K562 (cell line): ENCODE results near the gene LMNTD2. TPM values are rescaled to one million over a fixed set of nuclear protein-coding genes. Genes with fewer than 3 reads are reported as not detected.
A peak's percentile ranks its signal among the peaks of the same experiment; 100 is the strongest.

ENCODE experiments used
- CBFA2T2 ChIP-seq: fragments of 450-650 bp; conservative IDR thresholded peaks from 2 replicates; pipeline ENCODE4 v1.6.1; 2017; ENCODE audit warnings: mild to moderate bottlenecking
- CBX8 ChIP-seq: fragments of 200-600 bp; sonication (generic); IDR thresholded peaks from 2 replicates; pipeline ENCODE4 v1.6.1; 2012; ENCODE audit warnings: borderline replicate concordance, mixed run types, low read depth, mild to moderate bottlenecking, moderate library complexity, mixed read lengths, low read length, control low read depth, inconsistent platforms; ENCODE audit not compliant: poor library complexity, severe bottlenecking; ENCODE audit errors: extremely low read depth
- CXXC5 ChIP-seq: fragments of 250-450 bp; sonication (Bioruptor Pico); IDR thresholded peaks from 2 replicates; pipeline ENCODE4 v1.8.0; 2022; ENCODE audit warnings: inconsistent platforms, mild to moderate bottlenecking, moderate library complexity
- DACH1 ChIP-seq: fragments of 450-650 bp; IDR thresholded peaks from 2 replicates; pipeline ENCODE4 v1.6.1; 2018; ENCODE audit not compliant: partially characterized antibody
- DDX20 ChIP-seq: fragments of 450-650 bp; IDR thresholded peaks from 2 replicates; pipeline ENCODE4 v1.6.1; 2016; ENCODE audit warnings: missing genetic modification characterization, low read depth, mild to moderate bottlenecking, missing compliant biosample characterization, moderate library complexity
- FOXK2 ChIP-seq, 2 experiments: fragments of 450-650 bp; IDR thresholded peaks in 1 of 2; conservative IDR thresholded peaks in 1 of 2; 2 replicates each; pipeline ENCODE4 v1.6.1; 2016; ENCODE audit warnings: low read depth in 2 of 2, mild to moderate bottlenecking in 1 of 2
- HIVEP1 ChIP-seq: fragments of 250-450 bp; sonication (Bioruptor Pico); IDR thresholded peaks from 2 replicates; pipeline ENCODE4 v1.4.0; 2020; ENCODE audit warnings: mild to moderate bottlenecking
- KAT7 ChIP-seq: sonication (generic); formaldehyde crosslinking; IDR thresholded peaks from 2 replicates; pipeline ENCODE4 v1.8.0; 2022; ENCODE audit warnings: missing genetic modification reagents, mild to moderate bottlenecking, borderline replicate concordance
- KLF13 ChIP-seq: fragments of 450-650 bp; IDR thresholded peaks from 2 replicates; pipeline ENCODE4 v1.6.1; 2016; ENCODE audit warnings: missing genetic modification characterization, low read depth, mild to moderate bottlenecking, missing compliant biosample characterization, moderate library complexity, borderline replicate concordance
- LCOR ChIP-seq: sonication (generic); formaldehyde crosslinking; IDR thresholded peaks from 2 replicates; pipeline ENCODE4 v1.8.0; 2022; ENCODE audit warnings: mild to moderate bottlenecking, missing genetic modification reagents
- MAFK ChIP-seq: IDR thresholded peaks from 2 replicates; pipeline ENCODE4 v1.6.1; 2011; ENCODE audit warnings: low read length, improper control_type of control experiment
- PHF21A ChIP-seq: fragments of 450-650 bp; IDR thresholded peaks from 2 replicates; pipeline ENCODE4 v1.6.1; 2017; ENCODE audit warnings: low read depth, borderline replicate concordance
- PPARD ChIP-seq: fragments of 250-450 bp; sonication (Bioruptor Pico); IDR thresholded peaks from 2 replicates; pipeline ENCODE4 v1.8.0; 2022; ENCODE audit warnings: inconsistent platforms, mild to moderate bottlenecking, moderate library complexity
- RBFOX2 ChIP-seq: fragments of 200-400 bp; formaldehyde crosslinking; IDR thresholded peaks from 2 replicates; pipeline ENCODE4 v1.6.1; 2017; ENCODE audit warnings: low read depth, mild to moderate bottlenecking, low read length, moderate library complexity
- SP1 ChIP-seq: sonication (generic); formaldehyde crosslinking; IDR thresholded peaks from 2 replicates; pipeline ENCODE4 v1.8.1; 2022; ENCODE audit warnings: mild to moderate bottlenecking, missing genetic modification reagents
- SRSF9 ChIP-seq: fragments of 200-400 bp; formaldehyde crosslinking; IDR thresholded peaks from 2 replicates; pipeline ENCODE4 v1.6.1; 2017; ENCODE audit warnings: low read depth, low read length, borderline replicate concordance
- ZC3H4 ChIP-seq: sonication (generic); formaldehyde crosslinking; IDR thresholded peaks from 2 replicates; pipeline ENCODE4 v1.9.0; 2021; ENCODE audit warnings: missing genetic modification reagents, borderline replicate concordance
- ZHX1 ChIP-seq: fragments of 150-350 bp; conservative IDR thresholded peaks from 2 replicates; pipeline ENCODE4 v1.6.1; 2014; ENCODE audit warnings: low read length
- ZNF512 ChIP-seq: IDR thresholded peaks from 2 replicates; pipeline ENCODE4 v1.6.1; 2016; ENCODE audit warnings: missing genetic modification characterization, missing compliant biosample characterization
- ZNF586 ChIP-seq: fragments of 450-650 bp; formaldehyde crosslinking; conservative IDR thresholded peaks from 2 replicates; pipeline ENCODE4 v1.4.0; 2020; ENCODE audit warnings: mild to moderate bottlenecking, moderate library complexity
- ZNF77 ChIP-seq: fragments of 250-450 bp; sonication (Bioruptor Pico); IDR thresholded peaks from 2 replicates; pipeline ENCODE4 v1.5.0; 2020
- ZNF778 ChIP-seq: fragments of 450-650 bp; formaldehyde crosslinking; IDR thresholded peaks from 2 replicates; pipeline ENCODE4 v1.4.0; 2020; ENCODE audit warnings: mild to moderate bottlenecking, moderate library complexity
- polyA plus RNA-seq, 8 experiments: library from polyadenylated mRNA; depleted of rRNA in 4 of 8; stranded (reverse) in 5 of 8; unstranded in 3 of 8; fragments of >200 nt; fragmentation: Nextera tagmentation in 2 of 8; fragmentation: Illumina TruSeq in 1 of 8; extraction: Ambion mirVana in 2 of 8; extraction: Trizol in 1 of 8; gene quantifications; 2 replicates each; pipeline versions ENCODE4 v1.2.1 to v1.2.3, GENCODE V29; 2011 to 2014; ENCODE audit warnings: inconsistent platforms in 1 of 8, missing spikeins in 1 of 8
- total RNA-seq, 7 experiments: library from RNA; depleted of rRNA in 6 of 7; stranded (reverse); fragments of >200 nt in 6 of 7; fragmentation: Illumina TruSeq in 2 of 7; extraction: Trizol in 2 of 7; gene quantifications; 2 replicates each; pipeline versions ENCODE4 v1.2.1 to v1.2.3, GENCODE V29; 2011 to 2021; ENCODE audit warnings: low replicate concordance in 1 of 7
- TF ChIP-seq, protein P1 (sequence below): fragments of 450-650 bp; formaldehyde crosslinking; IDR thresholded peaks from 2 replicates; pipeline ENCODE4 v1.4.0; 2022; ENCODE audit warnings: missing genetic modification characterization

Gene LMNTD2
- total and polyA plus RNA-seq, 9 of the 15 experiments (the other 6 are each of a cell fraction or from before 2014, with no cell fraction given) = 0.48 to 4.2 (median 1.5) TPM; not detected in 3

DNA sequence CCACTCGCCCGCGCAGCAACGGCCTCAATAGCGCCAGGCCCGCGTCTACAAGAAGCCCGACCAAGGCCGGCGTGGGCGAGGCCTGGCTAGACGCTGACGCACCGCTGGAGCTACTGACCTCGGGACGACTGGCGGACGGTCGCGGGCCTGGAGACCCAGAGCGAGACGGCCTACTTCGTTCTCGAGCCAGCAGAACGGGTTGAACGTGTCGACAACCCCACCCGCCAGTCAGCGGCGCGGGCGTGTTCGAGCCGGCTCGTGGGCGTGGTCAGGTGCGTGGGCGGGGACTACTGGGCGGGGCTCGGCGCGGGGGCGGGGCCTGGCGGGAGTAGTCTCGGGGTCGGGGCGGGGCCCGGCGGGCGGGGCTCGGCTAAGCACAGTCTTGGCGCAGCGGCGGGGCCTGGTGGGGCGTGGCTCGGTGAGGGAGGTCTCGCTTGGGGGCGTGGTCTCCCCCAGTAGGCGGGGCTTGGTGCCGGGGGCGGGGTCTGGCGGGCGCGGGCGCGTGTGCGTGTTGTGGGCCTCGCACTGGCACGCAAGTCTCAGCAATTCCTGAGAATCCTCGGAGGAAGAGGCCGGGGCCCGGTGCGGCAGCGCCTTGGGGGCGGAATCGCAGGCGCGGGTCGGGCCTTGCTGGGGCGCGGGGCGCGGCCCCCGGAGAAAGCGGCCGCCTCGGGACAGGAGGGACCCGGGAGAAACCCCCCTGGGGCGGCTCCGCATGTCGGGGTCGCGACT lies 53.4 kb downstream of the LMNTD2 start, which contains the start of gene RNH1 (continued):
- TF ChIP-seq ZC3H4 (CRISPR knock-in tag) (no peak), FOXK2 (conservative IDR thresholded peaks at IDR 0.05 in 1 of 2, IDR thresholded peaks at IDR 0.05 in 1 of 2; ENCODE audit: low read depth in 2 of 2) (no peak), ZNF77 (no peak), RBFOX2 (peak; percentile 77), SRSF9 (no peak), KLF13 (tag) (no peak), PPARD (CRISPR knock-in tag) (no peak), DDX20 (tag) (no peak), CBFA2T2 (no peak), ZNF586 (CRISPR knock-in tag) (no peak), HIVEP1 (no peak), ZHX1 (no peak; the same call in 1 of the 2 replicates), ZNF778 (CRISPR knock-in tag) (no peak), PHF21A (no peak), DACH1 (peak; percentile 1), SP1 (CRISPR knock-in tag) (peak; percentile 77; the same call in 1 of the 2 replicates), MAFK (no peak), CXXC5 (CRISPR knock-in tag) (peak; percentile 50), ZNF512 (tag) (no peak), CBX8 (no peak), KAT7 (CRISPR knock-in tag) (peak; percentile 80; the same call in 1 of the 2 replicates), LCOR (CRISPR knock-in tag) (no peak)
- TF ChIP-seq, protein P1, sequence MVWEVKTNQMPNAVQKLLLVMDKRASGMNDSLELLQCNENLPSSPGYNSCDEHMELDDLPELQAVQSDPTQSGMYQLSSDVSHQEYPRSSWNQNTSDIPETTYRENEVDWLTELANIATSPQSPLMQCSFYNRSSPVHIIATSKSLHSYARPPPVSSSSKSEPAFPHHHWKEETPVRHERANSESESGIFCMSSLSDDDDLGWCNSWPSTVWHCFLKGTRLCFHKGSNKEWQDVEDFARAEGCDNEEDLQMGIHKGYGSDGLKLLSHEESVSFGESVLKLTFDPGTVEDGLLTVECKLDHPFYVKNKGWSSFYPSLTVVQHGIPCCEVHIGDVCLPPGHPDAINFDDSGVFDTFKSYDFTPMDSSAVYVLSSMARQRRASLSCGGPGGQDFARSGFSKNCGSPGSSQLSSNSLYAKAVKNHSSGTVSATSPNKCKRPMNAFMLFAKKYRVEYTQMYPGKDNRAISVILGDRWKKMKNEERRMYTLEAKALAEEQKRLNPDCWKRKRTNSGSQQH (CRISPR knock-in tag) = peak; percentile 94
